AG10803 (cell line): ENCODE data around the gene SNX21.
"Not testable (repeated sequence)": the region's sequence is repeated elsewhere in the genome, so short reads cannot be mapped to it uniquely, and the experiment has no call there.

ENCODE experiments used
- DNase-seq: peaks from one replicate; pipeline ENCODE4 v3.0.0; 2010; ENCODE audit warnings: low read depth
- H3K4me3 ChIP-seq: 2 replicates; pipeline ENCODE4 v1.5.1; 2011; ENCODE audit warnings: mild to moderate bottlenecking, low read length, control low read depth
- CTCF ChIP-seq: conservative IDR thresholded peaks from 2 replicates; pipeline ENCODE4 v1.5.1; 2011; ENCODE audit warnings: mild to moderate bottlenecking, low read length, control low read depth, inconsistent platforms

SNX21 gene

GRCh38 chr20:45833030-45833882 lies at the start of gene SNX21:
TSS of gene SNX21 (plus strand) at chr20:45833799. CDS start at chr20:45833920, 121 bp downstream.
- peak; percentile 97 for DNase-seq
- TF ChIP-seq CTCF, result no peak

GRCh38 chr20:45788351-45788750 lies 45.2 kb upstream of the SNX21 start:
- no peak for DNase-seq
- H3K4me3 ChIP-seq, result no peak overlapping the region
- TF ChIP-seq CTCF, result no peak

More at GRCh38 chr20:45833030-45833882, at the start of gene SNX21:
- H3K4me3 ChIP-seq, result peak within 1 kb of the TSS; percentile 89

- TF ChIP-seq CTCF, result no peak
- peak overlapping the region; percentile 86 for H3K4me3 ChIP-seq
- DNase-seq, result no peak
These were observed 41.1 kb upstream of the SNX21 start for GRCh38 chr20:45792317-45793118.

- TF ChIP-seq CTCF, result no peak
- H3K4me3 ChIP-seq, result no peak overlapping the region
- no peak for DNase-seq
These were observed 37.1 kb upstream of the SNX21 start for GRCh38 chr20:45796337-45797065.

- H3K4me3 ChIP-seq, DNase-seq: not testable (repeated sequence)
These were observed 36.1 kb upstream of the SNX21 start for GRCh38 chr20:45797510-45797909.

GRCh38 chr20:45797955-45798354 lies 35.6 kb upstream of the SNX21 start:
- not testable (repeated sequence) for H3K4me3 ChIP-seq, DNase-seq

GRCh38 chr20:45798935-45799642 lies 34.5 kb upstream of the SNX21 start:
- DNase-seq, result peak; percentile 53
- TF ChIP-seq CTCF, result peak; percentile 81
- H3K4me3 ChIP-seq, result no peak overlapping the region
